H1 (cell line): ENCODE measurements around the gene TRIP13. TPM values are rescaled to one million over a fixed set of nuclear protein-coding genes. Genes with fewer than 3 reads are reported as not detected.
A peak's percentile ranks its signal among the peaks of the same experiment; 100 is the strongest.

ENCODE experiments used
- CTCF ChIA-PET: fragments of 300-600 bp; sonication (Branson Sonifier 250); formaldehyde crosslinking; loops from one replicate; lab custom pipeline; 2021; ENCODE audit not compliant: partially characterized antibody; lab: Charles Lee
- POLR2A ChIA-PET: fragments of 300-600 bp; sonication (Branson Sonifier 250); formaldehyde crosslinking; loops from one replicate; lab custom pipeline; 2021; ENCODE audit warnings: inconsistent platforms; ENCODE audit not compliant: partially characterized antibody; lab: Charles Lee
- DNase-seq, 2 experiments: peaks; one replicate each; pipeline versions ENCODE4 v3.0.0 to v3.0.0-alpha.2; 2010 to 2022; ENCODE audit warnings: low spot score in 2 of 2, low read depth in 1 of 2, mixed read lengths in 1 of 2
- FAIRE-seq: peaks from 2 replicates; lab custom pipeline; 2011; peaks lifted over from hg19 to GRCh38; lab: Jason Lieb, UNC
- H2AFZ ChIP-seq: 2 replicates; pipeline ENCODE4 v1.8.1; 2012; ENCODE audit warnings: low read length, inconsistent platforms
- H2AK5ac ChIP-seq: 2 replicates; pipeline ENCODE4 v1.6.1; 2013; ENCODE audit warnings: low read depth, low read length
- H2BK120ac ChIP-seq: replicated peaks from 2 replicates; pipeline ENCODE3; 2013; ENCODE audit warnings: low read depth, low read length, inconsistent platforms
- H2BK12ac ChIP-seq: 2 replicates; pipeline ENCODE4 v1.6.1; 2013; ENCODE audit warnings: low read depth, low read length
- H2BK15ac ChIP-seq: 2 replicates; pipeline ENCODE4 v1.6.1; 2013; ENCODE audit warnings: low read length
- H2BK20ac ChIP-seq: 2 replicates; pipeline ENCODE4 v1.6.1; 2013; ENCODE audit warnings: low read length
- H2BK5ac ChIP-seq: 2 replicates; pipeline ENCODE4 v1.6.1; 2013; ENCODE audit warnings: low read depth, low read length
- H3K14ac ChIP-seq: 2 replicates; pipeline ENCODE4 v1.6.1; 2013; ENCODE audit warnings: inconsistent platforms; ENCODE audit not compliant: insufficient read length
- H3K18ac ChIP-seq: 2 replicates; pipeline ENCODE4 v1.6.1; 2013; ENCODE audit warnings: low read length; ENCODE audit errors: extremely low read depth
- H3K23ac ChIP-seq: 2 replicates; pipeline ENCODE4 v1.6.1; 2013; ENCODE audit warnings: inconsistent platforms; ENCODE audit not compliant: insufficient read length
- H3K23me2 ChIP-seq: 2 replicates; pipeline ENCODE4 v1.6.1; 2013; ENCODE audit warnings: low read depth, low read length
- H3K27ac ChIP-seq: 2 replicates; pipeline ENCODE4 v1.6.1; 2011; ENCODE audit warnings: low read depth, low read length, inconsistent platforms
- H3K27me3 ChIP-seq, 4 experiments: replicated peaks in 1 of 4; 1 replicate in 1 of 4; 2 replicates in 3 of 4; pipeline versions ENCODE4 v1.6.1 to v1.8.1; 2011 to 2013; ENCODE audit warnings: low read length in 3 of 4, mild to moderate bottlenecking in 3 of 4, inconsistent platforms in 2 of 4, mixed read lengths in 2 of 4, moderate library complexity in 1 of 4; ENCODE audit not compliant: control insufficient read depth in 3 of 4, insufficient read depth in 3 of 4; ENCODE audit errors: extremely low read depth in 1 of 4
- H3K36me3 ChIP-seq, 4 experiments: 2 replicates each; pipeline versions ENCODE4 v1.6.1 to v1.8.1; 2011 to 2013; ENCODE audit warnings: mild to moderate bottlenecking in 4 of 4, low read length in 3 of 4, moderate library complexity in 2 of 4, control low read depth in 1 of 4, inconsistent platforms in 1 of 4; ENCODE audit not compliant: insufficient read depth in 4 of 4, control insufficient read depth in 2 of 4
- H3K4ac ChIP-seq: replicated peaks from 2 replicates; pipeline ENCODE3; 2013; ENCODE audit warnings: low read length, low read depth, mixed read lengths, inconsistent platforms; ENCODE audit not compliant: insufficient read length
- H3K4me1 ChIP-seq, 4 experiments: replicated peaks in 1 of 4; 1 replicate in 1 of 4; 2 replicates in 3 of 4; pipeline versions ENCODE4 v1.6.1 to v1.8.1; 2011 to 2013; ENCODE audit warnings: low read length in 3 of 4, inconsistent platforms in 2 of 4, mixed read lengths in 1 of 4; ENCODE audit not compliant: insufficient read depth in 4 of 4, control insufficient read depth in 3 of 4
- H3K4me2 ChIP-seq, 2 experiments: 2 replicates each; pipeline versions ENCODE4 v1.6.1 to v1.8.1; 2011 to 2013; ENCODE audit warnings: low read depth in 2 of 2, low read length in 2 of 2, control low read depth in 1 of 2, inconsistent platforms in 1 of 2, mild to moderate bottlenecking in 1 of 2; ENCODE audit not compliant: insufficient read depth in 1 of 2
- H3K4me3 ChIP-seq, 4 experiments: fragments of 200-600, 300-600 bp in 1 of 4; sonication (generic), shearing (Covaris generic), sonication (Bioruptor Twin) in 1 of 4; 2 replicates each; pipeline versions ENCODE4 v1.5.1 to v1.8.1; 2011 to 2016; ENCODE audit warnings: low read length in 4 of 4, low read depth in 3 of 4, control low read depth in 2 of 4, inconsistent platforms in 2 of 4, mild to moderate bottlenecking in 2 of 4, mixed read lengths in 1 of 4, moderate library complexity in 1 of 4; ENCODE audit not compliant: insufficient read depth in 2 of 4; ENCODE audit errors: extremely low read depth in 1 of 4
- H3K56ac ChIP-seq: replicated peaks from 2 replicates; pipeline ENCODE3; 2013; ENCODE audit warnings: low read depth, mild to moderate bottlenecking, mixed read lengths, low read length, inconsistent platforms; ENCODE audit not compliant: insufficient read length
- H3K79me1 ChIP-seq: 2 replicates; pipeline ENCODE4 v1.6.1; 2013; ENCODE audit warnings: low read depth, low read length, control low read depth
- H3K79me2 ChIP-seq, 2 experiments: 2 replicates each; pipeline versions ENCODE4 v1.6.1 to v1.8.1; 2012 to 2013; ENCODE audit warnings: low read length in 2 of 2, mild to moderate bottlenecking in 2 of 2, inconsistent platforms in 1 of 2; ENCODE audit not compliant: insufficient read depth in 2 of 2, control insufficient read depth in 1 of 2
- H3K9ac ChIP-seq, 4 experiments: replicated peaks in 1 of 4; 1 replicate in 1 of 4; 2 replicates in 3 of 4; pipeline versions ENCODE4 v1.6.1 to v1.8.1; 2011 to 2013; ENCODE audit warnings: low read depth in 3 of 4, low read length in 3 of 4, control low read depth in 2 of 4, mild to moderate bottlenecking in 2 of 4, moderate library complexity in 2 of 4, inconsistent platforms in 1 of 4; ENCODE audit errors: extremely low read depth in 1 of 4
- H3K9me3 ChIP-seq, 2 experiments: 2 replicates each; pipeline versions ENCODE4 v1.6.1 to v1.8.1; 2012 to 2013; ENCODE audit warnings: mild to moderate bottlenecking in 2 of 2, moderate library complexity in 2 of 2, control low read depth in 1 of 2, inconsistent platforms in 1 of 2, low read depth in 1 of 2, low read length in 1 of 2, mixed read lengths in 1 of 2; ENCODE audit not compliant: insufficient read depth in 2 of 2
- H4K20me1 ChIP-seq, 2 experiments: replicated peaks in 1 of 2; 2 replicates each; pipeline versions ENCODE3 to v1.8.1; 2011 to 2013; ENCODE audit warnings: inconsistent platforms in 2 of 2, low read length in 2 of 2, mild to moderate bottlenecking in 1 of 2; ENCODE audit not compliant: insufficient read depth in 2 of 2, control insufficient read depth in 1 of 2
- H4K5ac ChIP-seq: 2 replicates; pipeline ENCODE4 v1.6.1; 2013; ENCODE audit warnings: low read length, low read depth, mixed read lengths, inconsistent platforms; ENCODE audit not compliant: insufficient read length
- H4K8ac ChIP-seq: 2 replicates; pipeline ENCODE4 v1.8.0; 2013; ENCODE audit warnings: mild to moderate bottlenecking, moderate library complexity, low read length, inconsistent platforms; ENCODE audit not compliant: insufficient read depth; ENCODE audit errors: extremely low read depth
- H4K91ac ChIP-seq: replicated peaks from 2 replicates; pipeline ENCODE3; 2013; ENCODE audit warnings: low read length, mixed read lengths, inconsistent platforms; ENCODE audit not compliant: insufficient read length
- ASH2L ChIP-seq: fragments of 200-600, 300-600 bp; sonication (generic); IDR thresholded peaks from one replicate; pipeline ENCODE4 v1.7.1; 2017; ENCODE audit warnings: low read length
- BRCA1 ChIP-seq: IDR thresholded peaks from 2 replicates; pipeline ENCODE4 v1.6.1; 2012; ENCODE audit warnings: low read depth, low read length, improper control_type of control experiment
- CTBP2 ChIP-seq: IDR thresholded peaks from 2 replicates; pipeline ENCODE4 v1.7.0; 2011; ENCODE audit warnings: borderline replicate concordance, mild to moderate bottlenecking, moderate library complexity, mixed read lengths, low read length; ENCODE audit not compliant: insufficient read depth, insufficient read length
- E2F6 ChIP-seq: IDR thresholded peaks from 2 replicates; pipeline ENCODE4 v1.6.1; 2012; ENCODE audit warnings: inconsistent platforms
- JUN ChIP-seq: IDR thresholded peaks from 2 replicates; pipeline ENCODE4 v1.6.1; 2011; ENCODE audit warnings: low read depth, mild to moderate bottlenecking, improper control_type of control experiment, low read length
- NRF1 ChIP-seq: IDR thresholded peaks from 2 replicates; pipeline ENCODE4 v1.6.1; 2011; ENCODE audit warnings: mild to moderate bottlenecking, low read depth, low read length, improper control_type of control experiment
- RNF2 ChIP-seq: fragments of 200-900, 300-1000 bp; sonication (generic); IDR thresholded peaks from 2 replicates; pipeline ENCODE4 v1.7.1; 2016; ENCODE audit warnings: borderline replicate concordance, low read depth, mild to moderate bottlenecking, antibody characterized with exemption, low read length; ENCODE audit not compliant: poor library complexity, severe bottlenecking; ENCODE audit errors: missing control alignments
- SIRT6 ChIP-seq: IDR thresholded peaks from one replicate; pipeline ENCODE4 v1.7.1; 2012; ENCODE audit warnings: low read length, inconsistent platforms
- SIX5 ChIP-seq: IDR thresholded peaks from 2 replicates; pipeline ENCODE4 v1.6.1; 2011; ENCODE audit warnings: mild to moderate bottlenecking, low read depth, low read length
- TBP ChIP-seq: IDR thresholded peaks from 2 replicates; pipeline ENCODE4 v1.6.1; 2011; ENCODE audit warnings: low read depth, low read length, improper control_type of control experiment
- ZNF274 ChIP-seq: IDR thresholded peaks from 2 replicates; pipeline ENCODE4 v1.7.0; 2012; ENCODE audit warnings: low read length, borderline replicate concordance; ENCODE audit errors: extremely low read depth
- WGBS, 2 experiments: shearing (Covaris generic) in 1 of 2; methylation state at CpG; one replicate each; pipeline versions ENCODE4 v1.1.6 to v1.1.7; 2013 to 2015; ENCODE audit warnings: low lambda C conversion rate in 2 of 2, mixed read lengths in 2 of 2, inconsistent platforms in 1 of 2, low coverage in 1 of 2, missing lambda C conversion rate in 1 of 2; ENCODE audit not compliant: insufficient replicate concordance in 2 of 2, insufficient coverage in 1 of 2, insufficient read length in 1 of 2; ENCODE audit errors: extremely low coverage in 1 of 2, missing lambda C conversion rate in 1 of 2; 5-methylcytosine and 5-hydroxymethylcytosine counted together
- polyA plus RNA-seq, 7 experiments: library from polyadenylated mRNA; depleted of rRNA in 3 of 7; stranded (reverse) in 5 of 7; unstranded in 2 of 7; fragments of >200 nt in 5 of 7; fragments of 200-250 nt in 2 of 7; gene quantifications; 1 replicate in 5 of 7; 2 replicates in 1 of 7; 4 replicates in 1 of 7; pipeline versions ENCODE4 v1.2.1 to v1.2.3, GENCODE V29; 2011 to 2013; ENCODE audit warnings: missing spikeins in 2 of 7, mixed read lengths in 2 of 7
- total RNA-seq: library from RNA; stranded (reverse); fragmentation: NEBNext Ultra II Directional; extraction: Animal tissue kit (Norgen Biotek cat#: 25700); gene quantifications from 2 replicates; pipeline ENCODE4 v1.2.1, GENCODE V29; 2021

TRIP13 gene
- total and polyA plus RNA-seq, 2 of the 8 experiments (the other 6 are each of a cell fraction or from before 2014, with no cell fraction given): 20.0 to 39.2 TPM

- POLR2A ChIA-PET: no interaction called here
- Histone ChIP-seq H3K9me3 (no peaks in the 10 kb centered on the region), H3K56ac (no peak overlapping the region), H3K4me3 (peak overlapping the region in 1 of 4 experiments; percentile 61; a peak in 2 of 8 replicates), H2BK120ac (no peak overlapping the region), H3K4ac (no peak overlapping the region), H2AK5ac (no peak overlapping the region), H4K8ac (peak overlapping the region; percentile 36; the same call in 1 of the 2 replicates), H3K23me2 (peaks cover 7% of the 10 kb centered on the region; the same call in 1 of the 2 replicates), H2AFZ (no peak overlapping the region), H3K27ac (no peak overlapping the region), H3K4me2 (peak overlapping the region; percentile 59 to 73), H2BK12ac (no peak overlapping the region), H3K9ac (no peak overlapping the region), H3K4me1 (peaks cover 0 to 4% (median 3%) of the 10 kb centered on the region in 4 experiments; a peak in 3 of 7 replicates), H4K20me1 (no peaks in the 10 kb centered on the region), H3K14ac (no peak overlapping the region), H3K27me3 (peaks cover 3 to 20% (median 16%) of the 10 kb centered on the region in 4 experiments), H4K91ac (no peak overlapping the region), H3K23ac (no peak overlapping the region), H2BK15ac (no peak overlapping the region), H2BK5ac (no peak overlapping the region), H3K79me1 (no peaks in the 10 kb centered on the region), H3K18ac (no peak overlapping the region), H4K5ac (no peak overlapping the region), H3K36me3 (no peaks in the 10 kb centered on the region), H2BK20ac (no peak overlapping the region), H3K79me2 (no peaks in the 10 kb centered on the region)
- no peak for FAIRE-seq
- CTCF ChIA-PET: interaction anchor here (1.7 to 6.8 kb wide), 2 partner anchors 55 to 81 kb away, joined by 4 to 64 read pairs; partner anchors contain the start of gene NKD2
- DNase-seq: no peak
- WGBS, 2 experiments: 74% methylated on average over 29 of the region's 30 CpGs; no CpG with 5 or more reads in 1 of the 2 experiments
- TF ChIP-seq SIRT6 (no peak), RNF2 (no peak), NRF1 (no peak), ASH2L (no peak), SIX5 (no peak), JUN (no peak), ZNF274 (no peak), TBP (no peak), CTBP2 (no peak), E2F6 (no peak), BRCA1 (no peak)
These were observed 34.7 kb downstream of the TRIP13 start for GRCh38 chr5:927172-928015.
